ENCODE results near the gene CRTC1.

Gene CRTC1

GRCh38 chr19:18646535-18647370 lies 36.7 kb upstream of the CRTC1 start:
- TF ChIP-seq EZH2phosphoT487 (conservative IDR thresholded peaks at IDR 0.05; ENCODE audit: low read length) (no peak), CTCF (IDR thresholded peaks at IDR 0.05; ENCODE audit: insufficient read depth, low read length, poor library complexity, severe bottlenecking) (no peak)
- H3K9me3 ChIP-seq (ENCODE audit: insufficient read depth, low read length), result no peaks in the 10 kb centered on the region
- H3K9me2 ChIP-seq (replicated peaks; ENCODE audit: insufficient read depth, low read length), result no peaks in the 10 kb centered on the region
- H3K27me3 ChIP-seq (ENCODE audit: low read length), result no peaks in the 10 kb centered on the region; the same call in 1 of the 2 replicates
- H3K4me2 ChIP-seq (ENCODE audit: low read depth, low read length, poor library complexity, severe bottlenecking), result no peak overlapping the region
- no peaks in the 10 kb centered on the region for H3K36me3 ChIP-seq (ENCODE audit: low read length)
- no peaks in the 10 kb centered on the region for H4K20me1 ChIP-seq (ENCODE audit: low read depth, low read length)
- no peak overlapping the region for H3K4me3 ChIP-seq (ENCODE audit: insufficient read depth, low read length, poor library complexity, severe bottlenecking)
- H3F3A ChIP-seq (ENCODE audit: insufficient read depth), result no peaks in the 10 kb centered on the region
- no peaks in the 10 kb centered on the region for H3K79me2 ChIP-seq (ENCODE audit: insufficient read depth, low read length)
- no peak overlapping the region for H3K9ac ChIP-seq (ENCODE audit: low read length)
- no peak overlapping the region for H3K27ac ChIP-seq (ENCODE audit: low read depth, low read length)
- H2AFZ ChIP-seq (ENCODE audit: low read depth, low read length, severe bottlenecking), result no peak overlapping the region

- H3F3A ChIP-seq (ENCODE audit: insufficient read depth), result no peaks in the 10 kb centered on the region
- H3K4me2 ChIP-seq (ENCODE audit: low read depth, low read length, poor library complexity, severe bottlenecking), result no peak overlapping the region
- H3K9me3 ChIP-seq (ENCODE audit: insufficient read depth, low read length), result no peaks in the 10 kb centered on the region
- no peak overlapping the region for H3K4me3 ChIP-seq (ENCODE audit: insufficient read depth, low read length, poor library complexity, severe bottlenecking)
- TF ChIP-seq EZH2phosphoT487 (conservative IDR thresholded peaks at IDR 0.05; ENCODE audit: low read length), result no peak
- TF ChIP-seq CTCF (IDR thresholded peaks at IDR 0.05; ENCODE audit: insufficient read depth, low read length, poor library complexity, severe bottlenecking), result no peak
- no peak overlapping the region for H3K27ac ChIP-seq (ENCODE audit: low read depth, low read length)
- no peak overlapping the region for H3K9ac ChIP-seq (ENCODE audit: low read length)
- H3K27me3 ChIP-seq (ENCODE audit: low read length), result no peaks in the 10 kb centered on the region; the same call in 1 of the 2 replicates
- no peaks in the 10 kb centered on the region for H4K20me1 ChIP-seq (ENCODE audit: low read depth, low read length)
- H3K79me2 ChIP-seq (ENCODE audit: insufficient read depth, low read length), result no peaks in the 10 kb centered on the region
- no peaks in the 10 kb centered on the region for H3K9me2 ChIP-seq (replicated peaks; ENCODE audit: insufficient read depth, low read length)
- H3K36me3 ChIP-seq (ENCODE audit: low read length), result no peaks in the 10 kb centered on the region
- no peak overlapping the region for H2AFZ ChIP-seq (ENCODE audit: low read depth, low read length, severe bottlenecking)
Measured at GRCh38 chr19:18647371-18647767, 36.1 kb upstream of the CRTC1 start.

- H3K9me3 ChIP-seq (ENCODE audit: insufficient read depth, low read length), result no peaks in the 10 kb centered on the region
- H3K9ac ChIP-seq (ENCODE audit: low read length), result no peak overlapping the region
- no peak for TF ChIP-seq CTCF (IDR thresholded peaks at IDR 0.05; ENCODE audit: insufficient read depth, low read length, poor library complexity, severe bottlenecking)
- TF ChIP-seq EZH2phosphoT487 (conservative IDR thresholded peaks at IDR 0.05; ENCODE audit: low read length), result no peak
- H3F3A ChIP-seq (ENCODE audit: insufficient read depth), result no peaks in the 10 kb centered on the region
- H3K4me3 ChIP-seq (ENCODE audit: insufficient read depth, low read length, poor library complexity, severe bottlenecking), result no peak overlapping the region
- no peaks in the 10 kb centered on the region for H3K36me3 ChIP-seq (ENCODE audit: low read length)
- no peaks in the 10 kb centered on the region; the same call in 1 of the 2 replicates for H3K27me3 ChIP-seq (ENCODE audit: low read length)
- H3K79me2 ChIP-seq (ENCODE audit: insufficient read depth, low read length), result no peaks in the 10 kb centered on the region
- H3K27ac ChIP-seq (ENCODE audit: low read depth, low read length), result no peak overlapping the region
- no peak overlapping the region for H3K4me2 ChIP-seq (ENCODE audit: low read depth, low read length, poor library complexity, severe bottlenecking)
- no peaks in the 10 kb centered on the region for H4K20me1 ChIP-seq (ENCODE audit: low read depth, low read length)
- H3K9me2 ChIP-seq (replicated peaks; ENCODE audit: insufficient read depth, low read length), result no peaks in the 10 kb centered on the region
- H2AFZ ChIP-seq (ENCODE audit: low read depth, low read length, severe bottlenecking), result no peak overlapping the region
Measured at GRCh38 chr19:18647807-18648206, 35.7 kb upstream of the CRTC1 start.

All from SU-DHL-6 (cell line).